OCI-LY1 (cell line): Measurements from ENCODE around the gene C17orf50.

Experiments
- H2AFZ ChIP-seq: fragments of 200-600 bp; sonication (generic), shearing (Covaris generic); 2 replicates; pipeline ENCODE4 v1.6.0; 2014; ENCODE audit warnings: antibody characterized with exemption, mild to moderate bottlenecking, low read length
- H3F3A ChIP-seq: fragments of 200-600 bp; sonication (generic), shearing (Covaris generic); 2 replicates; pipeline ENCODE4 v1.6.0; 2014; ENCODE audit warnings: mild to moderate bottlenecking, antibody characterized with exemption, low read length, moderate library complexity; ENCODE audit not compliant: insufficient read depth
- H3K27ac ChIP-seq: fragments of 200-600 bp; sonication (generic); 2 replicates; pipeline ENCODE4 v1.5.1; 2014; ENCODE audit warnings: low read length, mixed run types, mild to moderate bottlenecking, low read depth; ENCODE audit not compliant: poor library complexity, severe bottlenecking
- H3K27me3 ChIP-seq: fragments of 200-600 bp; sonication (generic); 2 replicates; pipeline ENCODE4 v1.6.0; 2014; ENCODE audit warnings: antibody characterized with exemption, mild to moderate bottlenecking, low read length, moderate library complexity; ENCODE audit not compliant: insufficient read depth
- H3K36me3 ChIP-seq: fragments of 200-600 bp; sonication (generic); 2 replicates; pipeline ENCODE4 v1.6.1; 2014; ENCODE audit warnings: mild to moderate bottlenecking, antibody characterized with exemption, low read length, moderate library complexity, mixed read lengths; ENCODE audit not compliant: insufficient read depth
- H3K4me1 ChIP-seq: fragments of 200-600 bp; sonication (generic); 2 replicates; pipeline ENCODE4 v1.5.1; 2014; ENCODE audit warnings: mild to moderate bottlenecking, low read length, moderate library complexity; ENCODE audit not compliant: insufficient read depth, severe bottlenecking
- H3K4me2 ChIP-seq: fragments of 200-600 bp; sonication (generic), shearing (Covaris generic); 2 replicates; pipeline ENCODE4 v1.6.1; 2014; ENCODE audit warnings: low read length
- H3K4me3 ChIP-seq: fragments of 200-600 bp; sonication (generic); 2 replicates; pipeline ENCODE4 v1.5.1; 2014; ENCODE audit warnings: low read length, low read depth, mild to moderate bottlenecking, mixed read lengths; ENCODE audit not compliant: poor library complexity, severe bottlenecking
- H3K79me2 ChIP-seq: fragments of 200-600 bp; shearing (Covaris generic); 2 replicates; pipeline ENCODE4 v1.6.1; 2016; ENCODE audit warnings: mixed run types, low read length, mixed read lengths; ENCODE audit not compliant: insufficient read depth
- H3K9ac ChIP-seq: fragments of 200-600 bp; sonication (generic), shearing (Covaris generic); 2 replicates; pipeline ENCODE4 v1.6.1; 2014; ENCODE audit warnings: mild to moderate bottlenecking, low read length, mixed read lengths
- H3K9me2 ChIP-seq: fragments of 200-600 bp; sonication (generic), shearing (Covaris generic); 2 replicates; pipeline ENCODE4 v1.6.1; 2014; ENCODE audit warnings: low read depth, mild to moderate bottlenecking, low read length, mixed read lengths
- H3K9me3 ChIP-seq: fragments of 200-600 bp; shearing (Covaris generic); 2 replicates; pipeline ENCODE4 v1.6.1; 2014; ENCODE audit warnings: low read length, mixed read lengths
- H4K20me1 ChIP-seq: fragments of 200-600 bp; sonication (generic), shearing (Covaris generic); 2 replicates; pipeline ENCODE4 v1.6.0; 2016; ENCODE audit warnings: mild to moderate bottlenecking, low read length; ENCODE audit not compliant: insufficient read depth
- CTCF ChIP-seq: fragments of 200-600 bp; sonication (generic), shearing (Covaris generic); IDR thresholded peaks from 2 replicates; pipeline ENCODE4 v1.5.1; 2017; ENCODE audit warnings: mild to moderate bottlenecking, antibody characterized with exemption, low read length, moderate library complexity, mixed read lengths
- EZH2 ChIP-seq: fragments of 200-600 bp; sonication (generic), shearing (Covaris generic); IDR thresholded peaks from 2 replicates; pipeline ENCODE4 v1.8.0; 2017; ENCODE audit warnings: borderline replicate concordance, mixed run types, mild to moderate bottlenecking, antibody characterized with exemption, low read length, moderate library complexity, mixed read lengths

C17orf50 gene

GRCh38 chr17:35752471-35752870 is 8.2 kb upstream of the C17orf50 start:
- no peak overlapping the region for H3K4me3 ChIP-seq
- H2AFZ ChIP-seq: no peak overlapping the region
- H3K9ac ChIP-seq: no peak overlapping the region
- no peaks in the 10 kb centered on the region for H3K9me3 ChIP-seq
- no peaks in the 10 kb centered on the region for H3K9me2 ChIP-seq
- H3K4me1 ChIP-seq: peaks cover 9% of the 10 kb centered on the region
- TF ChIP-seq EZH2 (no peak), CTCF (no peak)
- no peaks in the 10 kb centered on the region for H4K20me1 ChIP-seq
- no peaks in the 10 kb centered on the region for H3F3A ChIP-seq
- no peaks in the 10 kb centered on the region for H3K79me2 ChIP-seq
- no peak overlapping the region for H3K27ac ChIP-seq
- H3K27me3 ChIP-seq: peaks cover 15% of the 10 kb centered on the region
- no peaks in the 10 kb centered on the region for H3K36me3 ChIP-seq
- H3K4me2 ChIP-seq: no peak overlapping the region

GRCh38 chr17:35752945-35753764 is 7.5 kb upstream of the C17orf50 start, which contains the start of gene GAS2L2:
TSS of gene GAS2L2 (minus strand) at chr17:35753239. CDS start at chr17:35752850, 389 bp downstream.
- no peaks in the 10 kb centered on the region for H3K9me2 ChIP-seq
- H2AFZ ChIP-seq: no peak within 1 kb of the TSS
- H3K4me2 ChIP-seq: no peak within 1 kb of the TSS

GRCh38 chr17:35757243-35757642 is 3.4 kb upstream of the C17orf50 start:
- H3K27me3 ChIP-seq: peaks cover 3% of the 10 kb centered on the region; the same call in 1 of the 2 replicates
- no peaks in the 10 kb centered on the region for H3K79me2 ChIP-seq
- H3K36me3 ChIP-seq: no peaks in the 10 kb centered on the region
- no peak overlapping the region for H3K4me3 ChIP-seq
- no peak overlapping the region for H3K27ac ChIP-seq
- H3K4me1 ChIP-seq: no peaks in the 10 kb centered on the region
- TF ChIP-seq EZH2 (no peak), CTCF (no peak)
- no peaks in the 10 kb centered on the region for H4K20me1 ChIP-seq
- H3F3A ChIP-seq: no peaks in the 10 kb centered on the region
- no peak overlapping the region for H2AFZ ChIP-seq
- H3K4me2 ChIP-seq: no peak overlapping the region
- H3K9me2 ChIP-seq: no peaks in the 10 kb centered on the region
- H3K9ac ChIP-seq: no peak overlapping the region
- H3K9me3 ChIP-seq: no peaks in the 10 kb centered on the region

More at GRCh38 chr17:35752945-35753764, 7.5 kb upstream of the C17orf50 start, which contains the start of gene GAS2L2:
- Histone ChIP-seq H3K4me3 (no peak within 1 kb of the TSS), H3K9me3 (no peaks in the 10 kb centered on the region), H3K36me3 (no peaks in the 10 kb centered on the region), H3K9ac (no peak within 1 kb of the TSS), H3K27me3 (peaks cover 15% of the 10 kb centered on the region), H3K4me1 (peaks cover 9% of the 10 kb centered on the region), H3F3A (no peaks in the 10 kb centered on the region), H4K20me1 (no peaks in the 10 kb centered on the region), H3K79me2 (no peaks in the 10 kb centered on the region), H3K27ac (no peak within 1 kb of the TSS)
- no peak for TF ChIP-seq EZH2
- TF ChIP-seq CTCF: no peak
